Nephron progenitor cell (in vitro differentiated cells): Measurements from ENCODE around the gene SAMM50.

Source experiments
- DNase-seq: peaks from one replicate; pipeline ENCODE4 v3.0.0; 2021
- H3K27ac Mint-ChIP-seq: 2 replicates; pipeline ENCODE4 v1.8.0; 2021; ENCODE audit warnings: mild to moderate bottlenecking, moderate library complexity, mixed read lengths
- H3K27me3 Mint-ChIP-seq: 2 replicates; pipeline ENCODE4 v1.8.0; 2021; ENCODE audit warnings: mild to moderate bottlenecking, low read depth, mixed read lengths; ENCODE audit not compliant: poor library complexity
- H3K36me3 Mint-ChIP-seq: 2 replicates; pipeline ENCODE4 v1.8.0; 2021; ENCODE audit warnings: low read depth, mixed read lengths
- H3K4me1 Mint-ChIP-seq: 2 replicates; pipeline ENCODE4 v1.8.0; 2021; ENCODE audit warnings: mixed read lengths
- H3K4me3 Mint-ChIP-seq: 2 replicates; pipeline ENCODE4 v1.8.0; 2021; ENCODE audit warnings: mild to moderate bottlenecking, moderate library complexity, mixed read lengths
- H3K9me3 Mint-ChIP-seq: 2 replicates; pipeline ENCODE4 v1.8.0; 2021; ENCODE audit warnings: mild to moderate bottlenecking, moderate library complexity, mixed read lengths
- CTCF ChIP-seq: fragments of 200-600 bp; sonication (generic); IDR thresholded peaks from 2 replicates; pipeline ENCODE4 v1.5.0; 2021; ENCODE audit warnings: antibody characterized with exemption

The SAMM50 gene

DNA sequence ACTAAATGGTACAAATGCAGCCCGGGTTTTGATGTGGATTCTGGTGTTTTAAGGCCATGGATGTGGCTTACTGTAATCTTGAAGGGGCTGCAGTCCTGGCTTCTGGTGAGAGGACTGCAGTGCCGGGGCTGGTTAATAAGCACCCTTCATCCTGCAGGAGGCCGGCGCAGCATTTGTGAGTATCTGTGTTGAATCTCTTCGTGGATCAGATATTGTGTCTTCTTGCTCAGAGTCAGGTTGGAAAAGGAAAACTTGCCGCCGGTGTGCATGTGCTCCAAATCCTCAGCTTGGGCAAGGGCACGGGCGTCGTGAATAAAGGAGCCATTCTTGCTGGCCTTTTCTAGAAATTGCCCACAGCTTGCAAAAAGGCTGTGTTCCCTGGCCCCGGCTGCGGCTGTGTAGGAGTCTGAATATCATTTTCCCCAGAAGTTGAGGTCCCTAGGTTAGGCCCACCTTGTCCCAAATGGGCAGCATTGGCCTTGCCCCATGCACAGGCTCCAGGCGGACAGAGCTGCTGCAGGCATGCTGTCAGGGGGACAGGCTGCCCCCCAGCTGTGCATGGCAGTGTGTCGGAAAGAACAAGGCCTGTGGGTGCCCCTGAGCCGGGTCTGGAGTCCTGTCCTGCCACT lies 39.9 kb downstream of the SAMM50 start:
- DNase-seq, result no peak
- Mint-ChIP-seq H3K36me3 (peaks cover 80% of the 10 kb centered on the region), H3K27ac (no peak overlapping the region), H3K9me3 (no peaks in the 10 kb centered on the region), H3K4me1 (peaks cover 68% of the 10 kb centered on the region), H3K4me3 (no peak overlapping the region), H3K27me3 (no peaks in the 10 kb centered on the region)
- TF ChIP-seq CTCF, result no peak

GRCh38 chr22:43995798-43996169 lies 40.5 kb downstream of the SAMM50 start:
- Mint-ChIP-seq H3K27ac (no peak overlapping the region), H3K27me3 (no peaks in the 10 kb centered on the region), H3K36me3 (peaks cover 81% of the 10 kb centered on the region), H3K4me1 (peaks cover 68% of the 10 kb centered on the region), H3K9me3 (no peaks in the 10 kb centered on the region), H3K4me3 (no peak overlapping the region)
- no peak for TF ChIP-seq CTCF
- no peak for DNase-seq

DNA sequence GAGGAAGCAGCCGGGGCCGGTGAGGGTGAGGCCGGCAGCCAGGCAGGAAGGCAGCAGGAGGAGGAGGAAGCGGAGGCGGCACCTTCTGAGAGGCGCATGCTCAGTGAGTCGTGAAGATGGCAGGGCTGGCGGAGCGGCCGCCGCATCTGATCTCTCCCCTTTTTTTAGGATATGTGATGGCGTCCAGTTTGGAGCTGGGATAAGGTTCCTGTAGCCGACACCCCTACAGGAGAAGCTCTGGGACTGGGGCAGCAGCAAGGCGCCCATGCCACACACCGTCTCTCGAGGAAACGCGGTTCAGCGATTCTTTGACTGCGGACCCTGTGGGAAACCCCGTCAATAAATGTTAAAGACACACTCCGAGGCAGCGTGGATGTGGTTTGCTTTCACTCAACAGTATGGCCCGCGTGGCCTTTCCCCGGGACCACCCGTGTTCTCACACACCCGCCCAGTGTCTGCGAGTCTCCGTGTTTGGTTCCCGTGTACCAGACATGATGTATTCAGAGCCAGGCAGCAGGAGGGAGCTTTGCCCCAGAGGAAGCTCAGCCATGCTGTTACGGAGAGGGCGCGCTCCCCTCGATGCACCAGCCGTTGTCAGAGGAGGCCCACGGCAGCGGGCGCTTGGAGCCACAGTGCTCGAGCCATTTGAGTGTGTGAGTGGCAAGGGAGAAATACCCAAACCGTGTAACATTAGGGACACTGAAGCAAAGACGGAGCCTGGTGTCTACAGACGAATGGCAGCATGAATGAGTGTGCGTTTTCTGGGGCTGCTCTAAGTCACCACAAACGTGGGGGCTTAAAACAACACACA lies 41.1 kb downstream of the SAMM50 start:
- peaks cover 83% of the 10 kb centered on the region for H3K36me3 Mint-ChIP-seq
- H3K27me3 Mint-ChIP-seq, result no peaks in the 10 kb centered on the region
- peak overlapping the region; percentile 13 for H3K27ac Mint-ChIP-seq
- H3K4me1 Mint-ChIP-seq, result peaks cover 69% of the 10 kb centered on the region
- TF ChIP-seq CTCF, result no peak
- no peak overlapping the region for H3K4me3 Mint-ChIP-seq
- no peaks in the 10 kb centered on the region for H3K9me3 Mint-ChIP-seq
- no peak for DNase-seq

- peaks cover 69% of the 10 kb centered on the region for H3K4me1 Mint-ChIP-seq
- no peaks in the 10 kb centered on the region for H3K27me3 Mint-ChIP-seq
- H3K36me3 Mint-ChIP-seq, result peaks cover 81% of the 10 kb centered on the region
- no peaks in the 10 kb centered on the region for H3K9me3 Mint-ChIP-seq
- H3K4me3 Mint-ChIP-seq, result no peak overlapping the region
- H3K27ac Mint-ChIP-seq, result peak overlapping the region; percentile 13
- no peak for TF ChIP-seq CTCF
- no peak for DNase-seq
Observed at GRCh38 chr22:43996981-43997265, 41.7 kb downstream of the SAMM50 start.

DNA sequence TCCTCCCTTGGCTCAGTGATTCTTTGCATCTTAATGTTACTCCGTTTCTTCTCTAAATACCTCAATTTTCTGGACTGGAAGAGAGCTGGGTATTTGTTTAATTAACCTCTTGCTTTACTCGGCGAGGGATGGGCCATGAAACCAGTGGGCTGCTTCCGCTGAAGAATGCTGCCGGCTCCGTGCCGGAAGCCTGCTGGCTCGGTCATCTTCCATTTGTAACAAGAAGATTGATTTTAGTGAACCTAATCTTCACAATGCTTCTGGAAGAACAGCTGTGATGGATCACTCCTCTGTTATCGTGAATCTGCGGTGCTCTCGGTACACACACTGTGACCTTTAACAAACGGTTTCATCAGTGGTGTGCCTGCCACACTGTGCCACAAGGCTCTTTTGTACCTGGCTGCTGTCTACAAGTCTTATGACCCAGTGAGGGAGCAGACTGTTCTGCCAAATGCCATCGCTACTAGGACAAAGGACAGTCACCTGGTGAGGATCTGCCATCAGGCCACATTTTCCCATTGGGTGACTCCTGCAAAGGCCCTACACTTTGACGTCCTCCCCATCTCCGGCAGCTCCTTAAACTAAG lies 43.5 kb downstream of the SAMM50 start:
- peak overlapping the region; percentile 68 for H3K27ac Mint-ChIP-seq
- H3K4me3 Mint-ChIP-seq, result no peak overlapping the region
- H3K36me3 Mint-ChIP-seq, result peaks cover 64% of the 10 kb centered on the region
- H3K27me3 Mint-ChIP-seq, result no peaks in the 10 kb centered on the region
- H3K9me3 Mint-ChIP-seq, result no peaks in the 10 kb centered on the region
- DNase-seq, result no peak
- peaks cover 77% of the 10 kb centered on the region for H3K4me1 Mint-ChIP-seq
- no peak for TF ChIP-seq CTCF
